ENCODE measurements around the gene TREML4.
"Not testable (repeated sequence)": the region's sequence is repeated elsewhere in the genome, so short reads cannot be mapped to it uniquely, and the experiment has no call there.

Gene TREML4

DNA sequence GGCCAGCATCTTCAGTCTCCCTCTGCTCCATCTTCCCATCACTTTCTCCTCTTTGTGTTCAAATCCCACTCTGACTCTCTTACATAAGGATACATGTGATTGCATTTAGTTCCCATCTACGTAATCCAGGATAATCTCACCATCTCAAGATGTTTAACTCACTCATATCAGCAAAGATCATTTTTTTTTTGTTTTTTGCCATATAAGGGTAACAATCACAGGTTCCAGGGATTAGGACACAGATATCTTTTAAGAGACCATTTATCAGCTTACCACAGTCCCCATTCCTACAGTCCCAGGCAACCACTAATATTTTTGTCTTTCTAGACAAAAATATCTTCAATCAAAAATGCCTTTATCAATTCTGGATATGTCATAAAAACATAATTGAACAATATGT is 24.0 kb upstream of the TREML4 start:
- in situ Hi-C loops (cut with HindIII; ENCODE audit: low sequenced_read_pairs) = no loop called here

DNA sequence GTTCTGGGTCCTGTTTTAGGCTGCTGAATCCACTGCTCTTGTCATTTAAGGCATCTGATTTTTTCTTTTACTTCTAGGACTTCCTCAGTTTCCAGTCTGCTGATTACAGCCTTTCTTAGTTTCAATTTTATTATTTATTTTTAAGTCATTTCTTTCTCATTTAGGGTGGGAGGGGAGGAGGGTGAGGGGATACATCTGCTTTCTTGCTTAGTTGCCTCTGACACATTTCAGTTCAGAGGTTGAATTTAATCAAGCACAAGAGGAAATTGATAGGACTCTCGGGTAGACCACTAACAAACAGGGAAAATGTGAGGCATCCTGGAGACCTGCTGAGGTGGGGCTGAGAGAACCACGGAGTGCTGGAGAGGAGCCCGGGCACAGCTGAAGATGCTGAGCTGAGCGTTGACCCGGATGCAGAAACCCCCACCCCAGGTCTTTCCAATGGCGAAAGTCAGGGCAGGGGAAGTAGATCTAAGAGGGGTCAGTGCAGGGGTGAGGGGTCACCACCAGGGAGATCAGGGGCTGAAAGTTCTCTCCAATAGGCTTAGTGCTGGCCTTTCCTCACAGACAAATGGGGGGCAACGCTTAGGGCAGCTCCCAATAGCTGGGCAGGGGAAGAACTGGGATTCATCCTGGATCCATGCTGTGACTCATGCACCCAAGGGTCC is 19.6 kb upstream of the TREML4 start:
- in situ Hi-C loops (cut with HindIII; ENCODE audit: low sequenced_read_pairs) = no loop called here

DNA sequence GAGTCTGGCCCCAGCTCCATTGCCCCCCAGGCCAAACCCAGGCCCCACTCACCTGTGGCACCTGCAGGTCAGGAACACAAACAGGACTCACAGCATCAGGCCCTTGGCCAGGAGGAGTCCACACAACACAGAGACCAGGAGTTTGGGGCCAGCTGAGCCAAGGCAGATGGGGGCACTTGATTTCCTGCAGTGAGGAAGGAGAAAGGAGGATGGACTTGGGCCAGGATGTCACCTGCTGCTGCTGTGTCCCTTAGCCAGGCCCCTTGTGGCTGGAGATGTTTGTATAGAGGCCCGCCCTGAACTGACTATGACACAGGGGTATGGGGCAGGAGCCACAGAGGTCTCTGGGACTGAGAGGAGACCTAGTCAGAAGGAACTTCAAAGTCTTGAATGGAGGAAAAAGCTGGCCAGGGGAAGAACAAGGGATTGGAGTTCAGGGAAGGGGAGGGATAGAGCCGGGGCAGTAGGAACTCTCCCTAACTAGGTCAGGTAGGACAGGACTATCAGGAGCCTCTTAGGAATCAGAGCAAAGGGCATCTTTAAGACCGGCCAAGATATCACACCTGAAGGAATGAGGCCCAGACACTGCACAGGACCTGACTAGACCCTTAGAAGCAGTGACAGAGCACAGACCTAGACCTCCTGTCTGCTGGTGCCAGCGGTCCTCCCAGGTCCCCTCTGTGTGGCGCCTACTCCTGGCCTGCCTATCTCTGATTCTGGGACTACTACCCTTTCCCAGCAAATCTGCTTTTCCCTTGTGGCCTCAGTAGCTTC is 18.4 kb upstream of the TREML4 start:
- in situ Hi-C loops (cut with HindIII; ENCODE audit: low sequenced_read_pairs) = no loop called here

DNA sequence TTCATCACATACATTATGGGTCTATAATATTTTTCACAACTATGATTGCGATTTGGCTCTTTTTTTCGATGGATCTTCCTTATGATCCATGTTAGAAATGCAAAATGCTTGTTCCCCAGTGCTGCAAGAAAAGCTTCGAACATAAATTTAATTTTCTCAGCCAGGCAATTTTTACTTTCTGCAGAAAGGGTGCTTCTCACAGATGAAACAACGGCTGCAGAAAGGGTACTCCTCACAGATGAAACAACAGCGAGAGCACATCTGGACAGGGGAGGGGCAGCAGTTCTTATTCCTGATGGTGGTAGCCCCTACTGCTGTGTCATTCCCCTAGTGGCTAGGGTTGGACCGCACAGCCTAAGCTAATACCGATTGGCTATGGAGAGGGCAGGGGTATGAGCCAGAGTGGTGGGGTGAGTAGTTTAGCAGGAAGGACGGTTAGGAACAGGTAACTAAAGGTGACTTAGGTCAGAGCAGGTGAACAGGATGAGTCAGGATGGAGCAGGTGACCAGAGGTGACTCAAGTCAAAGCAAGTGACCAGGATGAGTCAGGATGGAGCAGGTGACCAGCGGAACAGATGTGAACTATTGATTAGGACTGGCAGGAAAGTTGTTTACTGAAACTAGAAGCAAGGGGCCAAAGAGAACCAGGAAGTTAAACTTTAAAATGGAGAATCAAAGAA is 13.4 kb upstream of the TREML4 start:
- in situ Hi-C loops (cut with HindIII; ENCODE audit: low sequenced_read_pairs) = no loop called here

DNA sequence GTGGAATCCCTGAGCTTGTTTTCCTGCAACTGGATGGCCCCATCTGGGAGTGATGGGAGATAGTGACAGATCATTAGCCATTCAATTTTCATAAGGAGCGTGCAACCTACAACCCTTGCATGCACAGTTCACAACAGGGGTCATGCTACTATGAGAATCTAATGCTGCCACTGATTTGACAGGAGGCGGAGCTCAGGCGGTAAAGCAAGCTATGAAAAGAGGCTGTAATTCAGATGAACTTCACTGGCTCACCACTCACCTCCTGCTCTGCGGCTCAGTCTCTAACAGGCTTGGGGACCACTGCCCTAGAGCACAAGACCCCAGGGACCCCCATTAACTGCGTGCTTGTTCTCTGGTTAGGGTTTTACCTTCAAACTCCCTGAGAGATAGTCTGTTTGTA is 12.4 kb upstream of the TREML4 start:
- in situ Hi-C loops (cut with HindIII; ENCODE audit: low sequenced_read_pairs) = no loop called here

DNA sequence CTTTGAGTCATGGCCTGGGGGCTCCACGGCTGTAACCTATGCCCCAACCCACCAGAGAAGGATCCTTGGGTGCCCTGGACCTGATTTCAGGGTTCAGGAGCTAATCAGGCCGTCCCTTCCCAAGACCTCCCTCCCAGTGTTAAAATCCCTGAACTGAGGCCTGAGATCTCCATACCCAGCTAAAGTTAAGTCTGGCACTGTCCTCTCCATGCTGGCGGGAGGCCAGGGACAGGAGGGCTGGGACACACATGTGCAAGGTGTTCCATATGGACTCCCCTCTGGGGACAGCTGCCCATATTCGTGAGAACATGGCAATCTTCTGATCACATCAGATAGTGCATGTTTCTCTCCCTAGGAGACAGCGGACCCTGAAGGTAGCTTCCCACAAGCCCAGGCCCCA is 11.5 kb upstream of the TREML4 start:
- in situ Hi-C loops (cut with HindIII; ENCODE audit: low sequenced_read_pairs) = no loop called here

DNA sequence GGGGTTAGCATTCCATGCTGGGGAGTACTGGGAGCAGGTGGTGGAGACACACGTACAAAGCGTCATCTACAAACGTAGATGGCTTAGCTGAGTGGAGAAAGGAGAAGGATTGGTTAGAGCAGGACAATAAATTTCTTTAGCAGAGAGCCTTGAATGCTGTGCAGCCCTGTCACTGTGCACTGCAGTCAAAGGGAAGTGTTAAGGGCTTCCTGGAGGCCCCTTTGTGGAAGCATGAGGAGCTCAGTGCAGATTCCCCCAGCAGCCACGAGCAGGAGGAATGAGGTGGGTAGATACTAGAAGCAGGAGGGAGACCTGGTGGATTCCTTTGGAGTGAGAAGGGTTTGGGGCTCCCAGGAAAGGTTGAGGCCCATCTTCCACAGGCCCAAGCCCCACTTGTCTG is 6.1 kb upstream of the TREML4 start:
- in situ Hi-C loops (cut with HindIII; ENCODE audit: low sequenced_read_pairs) = loop anchor here (5.0 kb wide), 1 partner anchor 35 kb away; no protein-coding TSS in a partner anchor

DNA sequence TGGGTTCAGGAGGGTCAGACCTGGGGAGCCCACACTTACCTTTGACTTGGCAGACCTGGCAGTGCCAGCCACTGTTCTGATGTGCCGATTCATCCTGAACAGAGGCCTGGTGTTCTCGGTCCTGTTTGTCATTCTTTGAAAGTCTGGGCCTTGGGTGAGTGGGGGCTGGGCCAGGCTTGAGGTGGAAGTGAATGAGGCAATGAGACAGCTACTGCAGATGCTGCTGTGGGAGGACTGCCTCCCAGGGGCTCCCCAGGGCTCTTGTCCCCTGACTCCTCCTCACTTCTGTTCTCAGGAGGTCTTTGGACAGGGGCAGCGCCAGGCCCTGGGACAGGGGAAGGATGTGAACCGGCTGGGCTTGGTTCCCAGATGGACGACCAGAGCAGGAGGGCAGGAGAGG is 5.6 kb upstream of the TREML4 start:
- in situ Hi-C loops (cut with HindIII; ENCODE audit: low sequenced_read_pairs) = loop anchor here (5.0 kb wide), 1 partner anchor 35 kb away; no protein-coding TSS in a partner anchor

DNA sequence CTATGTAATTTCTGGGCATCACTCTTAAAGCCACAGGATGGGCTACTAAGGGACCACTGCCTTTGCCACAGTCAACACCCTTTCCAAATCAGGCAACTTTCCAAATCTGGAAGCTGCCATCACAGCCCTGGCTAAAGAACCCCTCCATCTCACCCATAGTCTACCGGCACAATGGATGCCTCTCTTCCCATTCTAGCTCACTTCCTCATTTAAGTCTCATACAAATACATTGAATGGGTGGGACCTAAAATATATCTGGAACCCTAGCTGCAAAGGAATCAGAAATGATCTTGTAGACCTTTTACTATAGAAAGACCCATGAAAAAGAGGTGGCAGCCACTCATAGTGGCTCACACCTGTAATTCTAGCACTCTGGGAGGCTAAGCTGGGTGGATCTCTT is 3.3 kb upstream of the TREML4 start:
- in situ Hi-C loops (cut with HindIII; ENCODE audit: low sequenced_read_pairs) = loop anchor here (5.0 kb wide), 1 partner anchor 33 kb away; no protein-coding TSS in a partner anchor

DNA sequence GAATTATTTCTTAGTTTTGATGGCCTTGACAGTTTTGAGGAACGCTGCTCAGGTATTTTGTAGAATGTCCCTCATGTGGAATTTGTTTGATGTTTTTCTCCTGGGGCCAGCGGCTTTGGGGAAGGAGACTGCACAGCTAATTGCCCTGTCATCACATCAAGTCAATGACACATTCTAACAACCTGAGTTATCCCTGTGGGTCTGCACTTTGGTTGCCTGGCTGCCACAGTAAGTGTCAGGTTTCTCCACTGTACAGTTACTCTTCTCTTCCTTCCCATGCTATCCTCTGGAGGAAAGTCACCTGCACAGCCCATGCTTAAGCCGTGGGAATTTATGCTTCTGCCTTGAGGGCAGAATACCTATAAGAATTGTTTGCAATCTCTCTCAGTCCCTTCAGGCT is 1.4 kb upstream of the TREML4 start:
- in situ Hi-C loops (cut with HindIII; ENCODE audit: low sequenced_read_pairs) = no loop called here

DNA sequence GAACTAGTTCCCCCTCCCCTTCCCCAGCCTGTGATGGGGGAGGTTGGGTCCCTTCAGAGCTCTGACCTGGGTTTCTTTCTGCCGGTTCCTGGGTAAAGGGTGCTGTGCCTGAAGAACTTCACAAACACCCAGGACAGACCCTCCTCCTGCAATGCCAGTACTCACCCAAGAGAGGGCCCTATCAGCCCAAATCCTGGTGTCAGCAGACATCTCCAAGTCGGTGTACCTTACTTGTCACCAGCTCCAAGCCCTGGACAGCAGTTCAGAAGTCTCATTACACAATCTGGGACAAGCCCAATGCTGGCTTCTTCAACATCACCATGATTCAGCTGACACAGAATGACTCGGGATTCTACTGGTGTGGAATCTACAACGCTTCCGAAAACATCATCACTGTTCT is 467 bp downstream of the TREML4 start:
- in situ Hi-C loops (cut with HindIII; ENCODE audit: low sequenced_read_pairs) = no loop called here

DNA sequence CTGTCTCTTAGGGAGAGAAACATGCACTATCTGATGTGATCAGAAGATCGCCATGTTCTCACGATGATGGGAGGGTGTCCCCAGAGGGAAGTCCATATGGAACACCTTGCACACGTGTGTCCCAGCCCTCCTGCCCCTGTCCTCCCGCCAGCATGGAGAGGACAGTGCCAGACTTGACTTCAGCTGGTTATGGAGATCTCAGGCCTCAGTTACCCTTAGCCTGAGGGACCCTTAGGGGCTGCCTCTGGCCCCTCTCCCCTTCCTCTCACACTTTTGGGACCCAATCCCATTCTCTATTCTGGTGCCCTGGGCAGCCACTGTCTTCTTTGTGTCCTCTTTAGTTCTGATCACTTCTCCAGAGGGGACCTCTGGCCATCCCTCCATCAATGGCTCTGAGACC is 1.6 kb downstream of the TREML4 start:
- in situ Hi-C loops (cut with HindIII; ENCODE audit: low sequenced_read_pairs) = no loop called here

DNA sequence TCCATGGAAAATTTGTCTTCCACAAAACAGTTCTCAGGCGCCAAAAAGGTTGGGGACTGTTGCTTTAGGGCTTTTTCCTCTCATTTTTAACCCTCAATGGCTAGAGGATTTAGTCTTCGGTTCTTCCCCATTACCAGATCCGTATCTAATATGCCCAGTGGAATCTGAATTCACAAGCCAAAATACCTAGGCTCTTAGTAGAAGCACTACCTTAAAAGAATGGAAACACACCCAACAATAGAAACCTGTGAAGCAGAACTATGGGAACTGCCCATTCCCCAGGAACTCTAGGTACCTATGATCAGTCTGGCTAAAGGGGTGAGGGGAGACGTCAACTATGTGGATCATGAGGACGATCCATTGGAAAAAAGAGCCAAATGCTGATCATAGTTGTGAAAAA is 3.1 kb downstream of the TREML4 start:
- in situ Hi-C loops (cut with HindIII; ENCODE audit: low sequenced_read_pairs) = no loop called here

DNA sequence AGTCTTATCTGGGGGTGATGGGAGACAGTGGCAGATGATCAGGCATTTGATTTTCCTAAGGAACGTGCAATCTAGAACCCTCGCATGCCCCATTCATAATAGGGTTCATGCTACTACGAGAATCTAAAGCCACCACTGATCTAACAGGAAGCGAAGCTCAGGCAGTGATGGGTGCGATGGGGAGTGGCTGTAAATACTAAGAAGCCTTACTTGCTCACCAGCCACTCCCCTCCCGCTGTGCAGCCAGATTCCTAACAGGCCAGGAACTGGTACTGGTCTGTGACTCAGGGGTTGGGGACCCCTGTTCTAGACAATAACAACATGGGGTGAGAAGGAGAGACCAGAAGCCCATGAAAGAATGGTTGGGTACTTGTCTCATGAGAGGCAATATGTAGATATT is 4.5 kb downstream of the TREML4 start:
- in situ Hi-C loops (cut with HindIII; ENCODE audit: low sequenced_read_pairs) = no loop called here

DNA sequence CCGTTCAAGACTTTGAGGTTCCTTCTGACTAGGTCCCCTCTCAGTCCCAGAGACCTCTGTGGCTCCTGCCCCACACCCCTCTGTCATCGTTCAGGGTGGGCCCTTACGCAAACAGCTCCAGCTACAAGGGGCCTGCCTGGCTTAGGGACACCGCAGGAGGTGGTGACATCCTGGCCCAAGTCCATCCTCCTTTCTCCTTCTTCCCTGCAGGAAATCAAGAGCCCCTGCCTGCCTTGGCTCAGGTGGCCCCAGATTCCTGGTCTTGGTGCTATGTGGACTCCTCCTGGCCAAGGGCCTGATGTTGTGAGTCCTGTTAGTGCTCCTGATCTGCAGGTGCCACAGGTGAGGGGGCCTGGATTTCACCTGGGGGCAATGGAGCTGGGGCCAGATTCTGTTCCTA is 8.1 kb downstream of the TREML4 start:
- in situ Hi-C loops (cut with HindIII; ENCODE audit: low sequenced_read_pairs) = no loop called here

DNA sequence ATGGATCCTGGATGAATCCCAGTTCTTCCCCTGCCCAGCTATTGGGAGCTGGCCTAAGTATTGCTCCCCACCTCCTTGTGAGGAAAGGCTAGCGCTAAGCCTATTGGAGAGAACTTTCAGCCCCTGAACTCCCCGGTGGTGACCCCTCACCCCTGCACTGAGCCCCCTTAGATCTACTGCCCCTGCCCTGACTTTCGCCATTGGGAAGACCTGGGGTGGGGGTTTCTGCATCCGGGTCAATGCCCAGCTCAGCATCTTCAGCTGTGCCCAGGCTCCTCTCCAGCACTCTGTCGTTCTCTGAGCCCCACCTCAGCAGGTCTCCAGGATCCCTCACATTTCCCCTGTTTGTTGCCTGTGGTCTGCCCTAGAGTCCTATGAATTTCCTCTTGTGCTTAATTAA is 9.0 kb downstream of the TREML4 start:
- in situ Hi-C loops (cut with HindIII; ENCODE audit: low sequenced_read_pairs) = no loop called here

DNA sequence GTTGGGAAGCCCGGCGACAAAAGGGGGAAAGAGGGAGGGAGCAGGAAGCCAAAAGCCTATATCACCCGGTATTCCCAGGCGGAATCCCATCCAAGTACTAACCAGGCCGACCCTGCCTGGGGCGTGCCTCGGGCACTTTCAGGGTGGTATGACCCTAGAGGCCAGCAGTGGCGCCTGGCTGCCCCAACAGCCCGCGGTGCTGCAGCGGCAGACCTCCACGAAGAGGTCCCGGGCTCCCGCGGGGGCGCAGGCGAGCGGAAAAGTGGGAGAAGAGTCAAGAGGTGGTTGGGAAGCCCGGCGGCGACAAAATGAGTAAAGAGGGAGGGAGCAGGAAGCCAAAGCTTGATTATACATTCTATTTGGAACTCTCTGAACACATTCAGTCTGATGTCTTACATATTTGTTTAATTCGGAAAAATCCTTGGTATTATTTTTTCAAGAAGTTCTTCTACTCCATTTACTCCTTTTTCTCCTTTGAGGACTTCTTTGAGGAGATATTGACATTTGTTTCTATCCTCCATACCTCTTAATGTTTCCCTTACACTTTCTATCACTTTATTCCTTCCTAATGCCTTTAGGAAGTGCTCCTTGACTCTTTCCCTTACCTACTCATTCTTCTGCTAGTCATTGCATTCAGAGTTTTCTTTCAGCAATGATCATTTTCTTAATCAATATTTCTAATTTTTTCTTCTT is 11.5 kb downstream of the TREML4 start:
- in situ Hi-C loops (cut with HindIII; ENCODE audit: low sequenced_read_pairs) = no loop called here

DNA sequence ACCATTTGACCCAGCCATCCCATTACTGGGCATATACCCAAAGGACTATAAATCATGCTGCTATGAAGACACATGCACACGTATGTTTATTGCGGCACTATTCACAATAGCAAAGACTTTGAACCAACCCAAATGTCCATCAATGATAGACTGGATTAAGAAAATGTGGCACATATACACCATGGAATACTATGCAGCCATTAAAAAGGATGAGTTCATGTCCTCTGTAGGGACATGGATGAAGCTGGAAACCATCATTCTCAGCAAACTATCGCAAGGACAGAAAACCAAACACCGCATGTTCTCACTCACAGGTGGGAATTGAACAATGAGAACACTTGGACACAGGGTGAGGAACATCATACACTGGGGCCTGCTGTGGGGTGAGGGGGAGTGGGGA is 18.4 kb downstream of the TREML4 start:
- in situ Hi-C loops (cut with HindIII; ENCODE audit: low sequenced_read_pairs) = not testable (repeated sequence)

DNA sequence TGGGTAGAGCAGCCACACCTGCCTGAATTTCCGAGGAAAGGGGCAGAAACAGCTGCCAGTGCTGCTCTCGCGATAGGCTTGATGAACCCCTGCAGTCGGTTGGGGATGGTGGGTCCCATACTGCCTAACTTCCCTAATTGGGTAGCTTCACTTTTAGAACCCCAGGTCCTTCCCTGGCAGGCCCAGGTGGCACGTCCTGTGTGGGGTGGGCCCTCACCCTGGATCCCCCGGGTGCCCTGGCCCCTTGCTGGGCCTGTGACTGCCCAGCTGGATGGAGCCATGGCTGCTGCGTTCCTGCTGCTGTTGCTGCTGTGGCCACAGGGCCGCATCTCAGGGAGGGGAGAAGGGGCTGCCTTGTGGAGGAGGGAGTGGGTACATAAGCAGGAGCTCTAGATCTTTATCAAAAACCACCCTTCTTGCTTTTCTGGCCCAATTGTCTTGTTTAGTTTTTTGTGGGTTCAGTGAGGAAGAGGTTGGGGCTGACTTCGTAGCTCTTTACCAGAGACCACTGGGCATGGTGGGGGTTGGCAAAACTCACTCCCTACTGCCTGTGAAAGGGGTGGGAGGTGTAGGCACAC is 19.2 kb downstream of the TREML4 start:
- in situ Hi-C loops (cut with HindIII; ENCODE audit: low sequenced_read_pairs) = no loop called here

DNA sequence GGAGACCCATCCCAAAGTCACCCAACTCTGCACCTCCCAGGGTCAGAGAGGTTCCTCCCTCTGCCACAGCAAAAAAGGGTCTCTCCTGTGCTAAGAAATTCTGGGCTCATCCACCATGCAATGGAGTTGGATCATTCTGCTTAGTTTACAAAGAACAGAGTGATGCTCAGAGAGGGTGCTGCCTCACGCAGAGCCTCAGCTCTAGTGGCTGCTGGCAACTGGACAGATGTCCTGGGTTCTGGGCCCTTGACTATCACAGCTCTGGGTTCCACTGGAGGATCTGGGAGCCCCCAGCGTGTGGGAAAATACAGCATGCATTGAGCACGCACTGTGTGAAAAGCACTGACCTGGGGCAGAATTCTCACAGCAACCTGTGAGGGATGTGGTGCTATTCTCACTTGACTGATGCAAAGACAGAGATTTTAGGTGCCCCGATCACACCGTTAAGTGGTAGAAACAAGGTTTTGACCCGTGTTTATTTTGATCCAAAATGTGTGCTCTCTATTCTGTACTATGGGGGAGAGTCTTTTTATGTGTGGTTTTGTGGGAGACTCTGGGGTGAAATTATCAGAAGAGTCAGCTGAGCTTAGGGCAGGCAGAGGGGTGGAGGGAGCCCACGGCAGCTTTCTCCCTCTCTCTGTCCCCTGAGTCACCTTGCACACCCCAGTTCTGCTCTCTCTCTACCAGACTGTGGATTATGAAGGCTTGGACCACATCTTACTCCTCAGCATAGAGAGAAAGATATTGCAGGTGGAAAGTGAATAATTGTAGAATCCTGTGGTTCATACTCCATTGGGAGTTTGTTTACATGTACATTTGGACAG is 19.9 kb downstream of the TREML4 start:
- in situ Hi-C loops (cut with HindIII; ENCODE audit: low sequenced_read_pairs) = no loop called here
